Prostate gland (tissue), 2 donors: ENCODE measurements around the gene TAF7.
"Not testable (repeated sequence)": the region's sequence is repeated elsewhere in the genome, so short reads cannot be mapped to it uniquely, and the experiment has no call there.

ENCODE experiments used
- CTCF ChIP-seq, 4 experiments: fragments of 200-600 bp in 2 of 4; fragments of 450-650 bp in 2 of 4; sonication (generic) in 2 of 4; IDR thresholded peaks; 1 replicate in 3 of 4; 2 replicates in 1 of 4; pipeline ENCODE4 v1.5.1; 2016 to 2019; ENCODE audit warnings: antibody characterized with exemption in 4 of 4, mild to moderate bottlenecking in 2 of 4, moderate library complexity in 2 of 4
- POLR2A ChIP-seq: fragments of 450-650 bp; IDR thresholded peaks from one replicate; pipeline ENCODE4 v1.6.1; 2016; ENCODE audit warnings: antibody characterized with exemption, mild to moderate bottlenecking

GRCh38 chr5:141340781-141341354, 20.3 kb upstream of the TAF7 start:
- not testable (repeated sequence) for TF ChIP-seq CTCF (IDR thresholded peaks at IDR 0.05); POLR2A
